Ascending aorta (tissue), 2 donors: Measurements from ENCODE around the gene APP. TPM values are rescaled to one million over a fixed set of nuclear protein-coding genes. Genes with fewer than 3 reads are reported as not detected.

Experiments used
- DNase-seq, 2 donors: peaks; one replicate each; pipeline ENCODE4 v3.0.0-alpha.2; 2019; ENCODE audit warnings: low spot score in 2 of 2
- H3K27ac ChIP-seq, 2 donors: fragments of 200-600 bp; sonication (generic); one replicate each; pipeline ENCODE4 v1.5.1; 2016 to 2017; ENCODE audit warnings: mild to moderate bottlenecking in 1 of 2
- H3K27me3 ChIP-seq: fragments of 200-600 bp; sonication (generic); one replicate; pipeline ENCODE4 v1.5.1; 2017
- H3K36me3 ChIP-seq, 2 donors: fragments of 200-600 bp; sonication (generic); one replicate each; pipeline ENCODE4 v1.5.1; 2016
- H3K4me1 ChIP-seq, 2 donors: fragments of 200-600 bp; sonication (generic); one replicate each; pipeline ENCODE4 v1.5.1; 2016 to 2017; ENCODE audit warnings: mild to moderate bottlenecking in 1 of 2
- H3K4me3 ChIP-seq, 2 donors: fragments of 200-600 bp; sonication (generic); one replicate each; pipeline ENCODE4 v1.5.1; 2016 to 2017; ENCODE audit warnings: mild to moderate bottlenecking in 1 of 2
- H3K9me3 ChIP-seq, 2 donors: fragments of 200-600 bp; sonication (generic); one replicate each; pipeline ENCODE4 v1.5.1; 2016
- CTCF ChIP-seq, 3 experiments: fragments of 200-600 bp in 2 of 3; fragments of 450-650 bp in 1 of 3; sonication (generic) in 2 of 3; IDR thresholded peaks; one replicate each; pipeline ENCODE4 v1.5.1; 2016 to 2019; ENCODE audit warnings: antibody characterized with exemption in 3 of 3, mild to moderate bottlenecking in 1 of 3, moderate library complexity in 1 of 3
- intact Hi-C: fragments of 100-400 bp; cut with DNase I; formaldehyde crosslinking; loops from one replicate; pipeline ENCODE4 v1.15.1; 2023
- total RNA-seq: library from RNA; depleted of rRNA; stranded (reverse); fragments of >200 nt; gene quantifications from one replicate; pipeline ENCODE4 v1.1.0, GENCODE V29; 2016

APP gene
- total RNA-seq, 1 donor from 2014 or later: 350 TPM

- no peaks in the 10 kb centered on the region for H3K36me3 ChIP-seq
- intact Hi-C loops: no loop called here
- H3K4me1 ChIP-seq: peaks cover 0 to 7% of the 10 kb centered on the region in 2 donors
- no peak for DNase-seq
- H3K4me3 ChIP-seq: no peak overlapping the region
- H3K27ac ChIP-seq: no peak overlapping the region
- no peak for TF ChIP-seq CTCF (IDR thresholded peaks at IDR 0.05)
- H3K27me3 ChIP-seq: no peaks in the 10 kb centered on the region
- no peaks in the 10 kb centered on the region for H3K9me3 ChIP-seq
These were observed 28.2 kb downstream of the APP start for GRCh38 chr21:26142363-26142762.

DNA sequence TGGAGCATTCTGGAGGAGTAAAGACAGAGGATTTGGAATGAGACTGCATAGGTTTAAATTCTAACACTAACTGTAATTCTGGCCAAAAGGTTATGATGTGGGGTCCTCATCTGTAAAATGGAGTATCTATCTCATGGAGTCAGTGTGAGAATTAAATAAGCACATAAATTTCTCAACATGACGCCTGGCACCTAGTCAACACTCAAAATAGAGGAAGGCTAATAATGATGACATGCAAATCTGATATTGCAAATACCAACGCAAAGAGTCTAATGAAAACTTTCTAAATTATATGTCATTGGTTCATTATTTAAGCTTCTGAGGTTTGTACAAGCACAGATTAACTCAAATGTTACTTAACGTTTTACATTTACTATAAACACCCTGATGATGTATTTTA lies 29.6 kb downstream of the APP start:
- no peak for DNase-seq
- H3K27me3 ChIP-seq: no peaks in the 10 kb centered on the region
- H3K36me3 ChIP-seq: no peaks in the 10 kb centered on the region
- peaks cover 0 to 3% of the 10 kb centered on the region in 2 donors for H3K4me1 ChIP-seq
- intact Hi-C loops: no loop called here
- H3K4me3 ChIP-seq: no peak overlapping the region
- no peak for TF ChIP-seq CTCF (IDR thresholded peaks at IDR 0.05)
- H3K9me3 ChIP-seq: no peaks in the 10 kb centered on the region
- H3K27ac ChIP-seq: no peak overlapping the region

- Histone ChIP-seq H3K4me1 (peaks cover 0 to 3% of the 10 kb centered on the region in 2 donors), H3K4me3 (no peak overlapping the region), H3K9me3 (no peaks in the 10 kb centered on the region), H3K27me3 (no peaks in the 10 kb centered on the region), H3K36me3 (no peaks in the 10 kb centered on the region), H3K27ac (no peak overlapping the region)
- no peak for TF ChIP-seq CTCF (IDR thresholded peaks at IDR 0.05)
- intact Hi-C loops: no loop called here
- no peak for DNase-seq
These were observed 30.4 kb downstream of the APP start for GRCh38 chr21:26140164-26140579.

DNA sequence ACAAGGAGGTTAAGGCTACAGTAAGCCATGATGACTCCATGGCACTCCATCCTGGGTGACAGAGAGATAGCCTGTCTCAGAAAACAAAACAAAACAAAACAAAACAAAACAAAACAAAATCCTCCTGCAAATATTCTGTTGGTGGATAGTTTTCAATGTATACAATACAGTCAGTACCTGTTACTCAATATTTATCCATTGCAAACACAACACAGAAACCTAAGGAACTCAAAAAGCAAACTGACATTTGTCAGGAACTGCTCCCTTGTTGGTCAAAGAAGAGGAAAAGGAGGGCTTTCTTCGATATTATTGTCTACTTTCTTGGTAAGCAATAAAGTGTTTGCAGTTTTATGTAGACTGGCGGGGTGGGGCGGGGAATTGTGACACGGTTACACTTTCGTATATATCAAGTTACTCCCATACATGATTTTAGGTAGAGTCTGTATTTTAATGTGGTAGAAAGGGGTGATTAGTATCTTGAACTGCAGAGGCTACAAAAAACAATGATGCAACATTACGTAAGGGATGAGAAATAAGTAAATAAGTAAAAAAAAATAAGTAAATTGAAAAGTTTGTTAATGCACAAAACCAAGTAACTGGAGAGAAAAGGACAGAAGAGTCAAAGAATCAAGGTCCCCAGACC lies 31.8 kb downstream of the APP start:
- TF ChIP-seq CTCF (IDR thresholded peaks at IDR 0.05): no peak
- Histone ChIP-seq H3K9me3 (no peaks in the 10 kb centered on the region), H3K4me3 (no peak overlapping the region), H3K36me3 (no peaks in the 10 kb centered on the region), H3K27ac (no peak overlapping the region), H3K4me1 (peaks cover 0 to 3% of the 10 kb centered on the region in 2 donors), H3K27me3 (no peaks in the 10 kb centered on the region)
- no peak for DNase-seq
- intact Hi-C loops: no loop called here

DNA sequence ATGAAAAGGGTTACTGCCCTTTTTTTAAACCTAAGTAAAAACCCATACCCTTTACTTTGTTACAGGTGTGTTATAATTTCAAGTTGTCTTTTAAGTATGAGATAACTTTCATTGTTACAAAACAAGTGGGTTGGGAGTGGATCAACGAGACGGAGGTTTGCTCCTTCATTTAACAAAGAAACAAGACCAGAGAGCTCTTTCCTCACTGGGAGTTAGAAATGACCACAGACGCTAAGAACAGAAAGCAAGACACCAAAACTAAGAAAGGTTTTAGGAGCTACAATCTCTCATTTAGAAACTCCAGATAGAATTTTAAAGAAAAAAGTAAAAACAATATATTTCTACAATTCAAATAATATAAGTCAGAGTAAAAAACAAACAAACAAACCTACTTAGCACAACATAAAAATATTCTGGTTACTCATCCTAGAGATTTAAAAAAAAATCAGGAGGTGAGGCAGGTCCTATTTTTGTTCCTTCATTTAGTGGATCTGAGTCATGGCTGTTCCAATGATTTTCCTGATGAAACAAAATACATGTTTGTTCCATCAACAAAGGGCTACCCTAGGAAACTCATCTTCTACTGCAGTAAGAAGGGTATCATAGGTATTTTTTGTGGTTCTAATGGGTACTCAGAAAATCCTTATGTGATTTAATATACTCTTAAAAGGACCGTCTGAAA lies 33.0 kb downstream of the APP start:
- Histone ChIP-seq H3K27ac (no peak overlapping the region), H3K36me3 (no peaks in the 10 kb centered on the region), H3K4me3 (no peak overlapping the region), H3K27me3 (no peaks in the 10 kb centered on the region), H3K4me1 (peaks cover 0 to 3% of the 10 kb centered on the region in 2 donors), H3K9me3 (no peaks in the 10 kb centered on the region)
- TF ChIP-seq CTCF (IDR thresholded peaks at IDR 0.05): no peak
- intact Hi-C loops: no loop called here
- no peak for DNase-seq
